ENCODE data around the gene SPAG16.
"Not testable (repeated sequence)": the region's sequence is repeated elsewhere in the genome, so short reads cannot be mapped to it uniquely, and the experiment has no call there.

The SPAG16 gene

GRCh38 chr2:213678437-213679218, 394.4 kb downstream of the SPAG16 start:
- H3K27ac ChIP-seq, result no peak overlapping the region
- TF ChIP-seq CTCF (conservative IDR thresholded peaks at IDR 0.05) (no peak), ZFX (IDR thresholded peaks at IDR 0.05) (no peak)

GRCh38 chr2:213679894-213680293, 395.6 kb downstream of the SPAG16 start:
- no peak for TF ChIP-seq CTCF (conservative IDR thresholded peaks at IDR 0.05)
- no peak for TF ChIP-seq ZFX (IDR thresholded peaks at IDR 0.05)
- no peak overlapping the region for H3K27ac ChIP-seq

DNA sequence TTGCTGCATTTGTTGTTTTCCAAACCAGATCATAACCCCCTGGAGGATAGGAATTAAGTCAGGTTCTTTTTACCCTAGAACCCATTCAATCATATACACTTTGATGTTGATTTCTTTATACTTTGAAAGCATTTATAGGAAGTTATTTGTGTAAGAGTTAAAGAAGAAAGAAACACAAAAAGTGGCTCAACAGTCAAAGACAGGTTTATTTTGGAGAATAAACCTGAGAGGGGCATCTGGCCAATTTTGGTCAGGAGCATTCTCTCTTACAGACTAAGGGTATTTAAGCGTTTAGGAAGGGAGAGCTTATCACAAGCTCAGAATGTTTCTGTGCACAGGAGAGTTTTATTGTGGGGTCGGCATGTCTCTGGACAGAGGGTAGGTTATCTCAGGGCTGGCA, 398.0 kb downstream of the SPAG16 start:
- no peak for TF ChIP-seq CTCF (conservative IDR thresholded peaks at IDR 0.05)
- TF ChIP-seq ZFX (IDR thresholded peaks at IDR 0.05), result no peak
- no peak overlapping the region for H3K27ac ChIP-seq

- H3K27ac ChIP-seq, result no peak overlapping the region
- TF ChIP-seq CTCF (conservative IDR thresholded peaks at IDR 0.05), result no peak
Measured at GRCh38 chr2:213688133-213688532, 403.9 kb downstream of the SPAG16 start.

DNA sequence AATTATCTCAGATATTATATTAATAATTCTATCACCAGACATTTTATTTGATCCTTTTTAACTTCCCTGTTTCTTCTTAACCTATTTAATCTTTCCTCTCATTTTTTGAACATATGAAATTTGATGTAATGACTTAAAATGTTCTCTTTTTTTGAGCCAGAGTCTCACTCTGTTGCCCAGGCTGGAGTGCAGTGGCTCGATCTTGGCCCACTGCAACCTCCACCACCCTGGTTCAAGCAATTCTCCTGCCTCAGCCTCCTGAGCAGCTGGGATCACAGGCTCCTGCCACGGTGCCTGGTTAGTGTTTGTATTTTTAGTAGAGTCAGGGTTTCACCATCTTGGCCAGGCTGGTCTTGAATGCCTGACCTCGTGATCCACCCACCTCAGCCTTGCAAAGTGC, 404.6 kb downstream of the SPAG16 start:
- not testable (repeated sequence) for H3K27ac ChIP-seq

GRCh38 chr2:213689585-213689984, 405.3 kb downstream of the SPAG16 start:
- no peak for TF ChIP-seq CTCF (conservative IDR thresholded peaks at IDR 0.05)
- TF ChIP-seq ZFX (IDR thresholded peaks at IDR 0.05), result no peak
- H3K27ac ChIP-seq, result no peak overlapping the region

GRCh38 chr2:213691351-213691750, 407.1 kb downstream of the SPAG16 start:
- TF ChIP-seq CTCF (conservative IDR thresholded peaks at IDR 0.05), result no peak
- no peak for TF ChIP-seq ZFX (IDR thresholded peaks at IDR 0.05)
- no peak overlapping the region for H3K27ac ChIP-seq

- no peak for TF ChIP-seq CTCF (conservative IDR thresholded peaks at IDR 0.05)
- no peak for TF ChIP-seq ZFX (IDR thresholded peaks at IDR 0.05)
- no peak overlapping the region for H3K27ac ChIP-seq
Measured at GRCh38 chr2:213696442-213696841, 412.2 kb downstream of the SPAG16 start.

- not testable (repeated sequence) for H3K27ac ChIP-seq
Measured at GRCh38 chr2:213701365-213701764, 417.1 kb downstream of the SPAG16 start.
